IMR-90 (cell line): ENCODE results near the gene FBXW11. TPM values are rescaled to one million over a fixed set of nuclear protein-coding genes. Genes with fewer than 3 reads are reported as not detected.

Experiments used
- ATAC-seq: fragments of 200-7000 bp; cut with Tn5 transposase; 2 replicates; pipeline ENCODE4 v1.9.1; 2020; ENCODE audit warnings: low read depth, mild to moderate bottlenecking, moderate library complexity
- BruUV-seq: library from RNA; stranded (reverse); fragments of 400-500 nt; replicated peaks from 2 replicates; lab custom pipeline; 2021; lab: Mats Ljungman, UMichigan
- CTCF ChIA-PET: fragments of 300-600 bp; formaldehyde crosslinking; extraction: SDS; loops from one replicate; lab custom pipeline; 2021; ENCODE audit warnings: antibody characterized with exemption; lab: Yijun Ruan, JAX
- POLR2A ChIA-PET: fragments of 300-600 bp; sonication (Branson Sonifier 250); formaldehyde crosslinking; loops from one replicate; lab custom pipeline; 2022; ENCODE audit warnings: antibody characterized with exemption; ENCODE audit not compliant: unreplicated experiment; lab: Charles Lee
- DNase-seq: peaks from one replicate; pipeline ENCODE4 v3.0.0; 2013
- H2AFZ ChIP-seq: replicated peaks from 2 replicates; pipeline ENCODE3; 2013; ENCODE audit warnings: low read length, mild to moderate bottlenecking; ENCODE audit not compliant: poor library complexity
- H2AK5ac ChIP-seq: 2 replicates; pipeline ENCODE4 v1.6.1; 2013; ENCODE audit warnings: low read depth, low read length, inconsistent platforms
- H2AK9ac ChIP-seq: replicated peaks from 2 replicates; pipeline ENCODE3; 2013; ENCODE audit warnings: mild to moderate bottlenecking, low read depth, low read length, moderate library complexity; ENCODE audit not compliant: poor library complexity
- H2BK120ac ChIP-seq: 2 replicates; pipeline ENCODE4 v1.6.1; 2013; ENCODE audit warnings: low read depth, low read length, inconsistent platforms
- H2BK15ac ChIP-seq: 3 replicates; pipeline ENCODE4 v1.6.1; 2013; ENCODE audit warnings: low read depth, low read length, inconsistent platforms
- H2BK20ac ChIP-seq: 2 replicates; pipeline ENCODE4 v1.6.1; 2013; ENCODE audit warnings: low read depth, mild to moderate bottlenecking, inconsistent platforms, low read length, moderate library complexity
- H2BK5ac ChIP-seq: 2 replicates; pipeline ENCODE4 v1.6.1; 2013; ENCODE audit warnings: mild to moderate bottlenecking, low read depth, low read length, inconsistent platforms; ENCODE audit not compliant: poor library complexity, severe bottlenecking
- H3K14ac ChIP-seq: replicated peaks from 2 replicates; pipeline ENCODE4 v1.6.1; 2013; ENCODE audit warnings: low read depth, low read length, inconsistent platforms
- H3K18ac ChIP-seq: 2 replicates; pipeline ENCODE4 v1.6.1; 2013; ENCODE audit warnings: low read depth, low read length, control low read depth
- H3K23ac ChIP-seq: 2 replicates; pipeline ENCODE4 v1.6.1; 2013; ENCODE audit warnings: low read depth, low read length, inconsistent platforms
- H3K27ac ChIP-seq: 2 replicates; pipeline ENCODE4 v1.5.1; 2013; ENCODE audit warnings: mild to moderate bottlenecking, control low read depth, low read length; ENCODE audit not compliant: insufficient read depth
- H3K27me3 ChIP-seq: 2 replicates; pipeline ENCODE4 v1.6.1; 2013; ENCODE audit warnings: low read length; ENCODE audit not compliant: control insufficient read depth, insufficient read depth
- H3K36me3 ChIP-seq: 2 replicates; pipeline ENCODE4 v1.6.1; 2013; ENCODE audit warnings: low read length, mixed read lengths; ENCODE audit not compliant: control insufficient read depth, insufficient read depth
- H3K4ac ChIP-seq: 2 replicates; pipeline ENCODE4 v1.6.1; 2013; ENCODE audit warnings: low read depth, low read length, inconsistent platforms
- H3K4me1 ChIP-seq: 2 replicates; pipeline ENCODE4 v1.6.1; 2013; ENCODE audit warnings: low read length, mixed read lengths; ENCODE audit not compliant: control insufficient read depth, insufficient read depth
- H3K4me2 ChIP-seq: 2 replicates; pipeline ENCODE4 v1.6.1; 2013; ENCODE audit warnings: low read depth, mild to moderate bottlenecking, control low read depth, low read length, moderate library complexity
- H3K4me3 ChIP-seq: 2 replicates; pipeline ENCODE4 v1.5.1; 2013; ENCODE audit warnings: low read depth, mild to moderate bottlenecking, control low read depth, low read length, moderate library complexity; ENCODE audit not compliant: insufficient read depth
- H3K56ac ChIP-seq: 2 replicates; pipeline ENCODE4 v1.6.1; 2013; ENCODE audit warnings: low read length, inconsistent platforms; ENCODE audit not compliant: insufficient read depth; ENCODE audit errors: extremely low read depth
- H3K79me1 ChIP-seq, 2 experiments: 2 replicates each; pipeline ENCODE4 v1.6.1; 2013; ENCODE audit warnings: low read length in 2 of 2, inconsistent platforms in 1 of 2, low read depth in 1 of 2
- H3K9ac ChIP-seq: 2 replicates; pipeline ENCODE4 v1.6.1; 2013; ENCODE audit warnings: low read depth, low read length, control low read depth
- H3K9me1 ChIP-seq: 2 replicates; pipeline ENCODE4 v1.6.1; 2013; ENCODE audit warnings: low read length, inconsistent platforms; ENCODE audit not compliant: insufficient read depth
- H3K9me3 ChIP-seq: 2 replicates; pipeline ENCODE4 v1.6.1; 2013; ENCODE audit warnings: low read length; ENCODE audit not compliant: control insufficient read depth, insufficient read depth
- H4K20me1 ChIP-seq: 2 replicates; pipeline ENCODE4 v1.6.1; 2013; ENCODE audit warnings: low read length, inconsistent platforms; ENCODE audit not compliant: insufficient read depth
- H4K5ac ChIP-seq: 2 replicates; pipeline ENCODE4 v1.6.1; 2013; ENCODE audit warnings: mild to moderate bottlenecking, low read depth, low read length, control low read depth
- H4K8ac ChIP-seq, 2 experiments: 2 replicates each; pipeline ENCODE4 v1.6.1; 2013; ENCODE audit warnings: low read depth in 2 of 2, low read length in 2 of 2, control low read depth in 1 of 2, inconsistent platforms in 1 of 2
- H4K91ac ChIP-seq: 2 replicates; pipeline ENCODE4 v1.6.1; 2013; ENCODE audit warnings: low read depth, low read length, inconsistent platforms; ENCODE audit not compliant: insufficient read depth
- BHLHE40 ChIP-seq: fragments of 150-350 bp; IDR thresholded peaks from 2 replicates; pipeline ENCODE4 v1.6.1; 2016; ENCODE audit warnings: mild to moderate bottlenecking, low read depth, low read length
- CEBPB ChIP-seq: IDR thresholded peaks from 2 replicates; pipeline ENCODE4 v1.6.1; 2012; ENCODE audit warnings: low read depth, low read length, improper control_type of control experiment
- CHD1 ChIP-seq: IDR thresholded peaks from 2 replicates; pipeline ENCODE4 v1.6.1; 2012; ENCODE audit warnings: low read depth, low read length, improper control_type of control experiment
- CTCF ChIP-seq: conservative IDR thresholded peaks from 2 replicates; pipeline ENCODE4 v1.5.1; 2012; ENCODE audit warnings: mild to moderate bottlenecking, low read depth, low read length, improper control_type of control experiment
- ELK1 ChIP-seq: fragments of 150-350 bp; IDR thresholded peaks from 2 replicates; pipeline ENCODE4 v1.6.1; 2016; ENCODE audit warnings: low read depth, mild to moderate bottlenecking, low read length, moderate library complexity, borderline replicate concordance
- MAFK ChIP-seq: IDR thresholded peaks from 2 replicates; pipeline ENCODE4 v1.6.1; 2012; ENCODE audit warnings: low read depth, low read length, improper control_type of control experiment
- MAZ ChIP-seq: IDR thresholded peaks from 2 replicates; pipeline ENCODE4 v1.6.1; 2012; ENCODE audit warnings: low read depth, mild to moderate bottlenecking, low read length, improper control_type of control experiment, moderate library complexity, borderline replicate concordance
- MXI1 ChIP-seq: IDR thresholded peaks from 2 replicates; pipeline ENCODE4 v1.6.1; 2012; ENCODE audit warnings: low read depth, mild to moderate bottlenecking, low read length, moderate library complexity, borderline replicate concordance
- NFE2L2 ChIP-seq: fragments of 150-350 bp; IDR thresholded peaks from 2 replicates; pipeline ENCODE4 v1.6.1; 2016; ENCODE audit warnings: low read depth, mild to moderate bottlenecking, low read length
- POLR2A ChIP-seq: IDR thresholded peaks from 2 replicates; pipeline ENCODE4 v1.6.1; 2012; ENCODE audit warnings: mild to moderate bottlenecking, low read depth, low read length
- RAD21 ChIP-seq: IDR thresholded peaks from 2 replicates; pipeline ENCODE4 v1.6.1; 2012; ENCODE audit warnings: low read length, improper control_type of control experiment
- RCOR1 ChIP-seq: IDR thresholded peaks from 2 replicates; pipeline ENCODE4 v1.6.1; 2012; ENCODE audit warnings: mild to moderate bottlenecking, low read length, improper control_type of control experiment; ENCODE audit not compliant: insufficient replicate concordance
- RFX5 ChIP-seq: IDR thresholded peaks from 2 replicates; pipeline ENCODE4 v1.8.0; 2012; ENCODE audit warnings: low read depth, mild to moderate bottlenecking, low read length, moderate library complexity
- USF2 ChIP-seq: fragments of 150-350 bp; IDR thresholded peaks from 2 replicates; pipeline ENCODE4 v1.6.1; 2017; ENCODE audit warnings: mild to moderate bottlenecking, antibody characterized with exemption, low read length, low read depth
- WGBS, 2 experiments: methylation state at CpG; one replicate each; pipeline versions ENCODE4 v1.1.5 to v1.1.7; 2013; ENCODE audit warnings: missing lambda C conversion rate in 2 of 2; ENCODE audit not compliant: insufficient read length in 1 of 2; ENCODE audit errors: extremely low coverage in 2 of 2; 5-methylcytosine and 5-hydroxymethylcytosine counted together
- dilution Hi-C: fragments of 300-500 bp; cut with HindIII; formaldehyde crosslinking; loops from one replicate; pipeline ENCODE4 v1.14.3; 2018; ENCODE audit warnings: low sequenced_read_pairs; ENCODE audit not compliant: unreplicated experiment
- in situ Hi-C: fragments of 300-500 bp; cut with MboI; formaldehyde crosslinking; loops from 3 replicates; pipeline ENCODE4 v1.14.3; 2019; ENCODE audit warnings: low sequenced_read_pairs, inconsistent platforms, mixed read lengths
- intact Hi-C: fragments of 100-400 bp; cut with micrococcal nuclease; formaldehyde crosslinking; loops from 2 replicates; pipeline ENCODE4 v1.10.0; 2022
- polyA plus RNA-seq, 3 experiments: library from polyadenylated mRNA; depleted of rRNA; stranded (reverse); fragments of >200 nt; gene quantifications; 2 replicates each; pipeline ENCODE4 v1.2.3, GENCODE V29; 2012; ENCODE audit warnings: low replicate concordance in 1 of 3
- total RNA-seq: library from RNA; depleted of rRNA; stranded (reverse); fragments of >200 nt; gene quantifications from 2 replicates; pipeline ENCODE4 v1.2.3, GENCODE V29; 2012

Gene FBXW11
- total and polyA plus RNA-seq, 2 of the 4 experiments (the other 2 are of a cell fraction): 34.3 to 97.1 TPM

GRCh38 chr5:172051643-172052339 is 45.4 kb upstream of the FBXW11 start:
- Histone ChIP-seq H3K18ac (no peak overlapping the region), H2AK5ac (no peak overlapping the region), H3K23ac (no peak overlapping the region), H3K9me1 (peaks cover 4% of the 10 kb centered on the region; the same call in 1 of the 2 replicates), H4K91ac (no peak overlapping the region), H2BK15ac (no peak overlapping the region), H2BK5ac (no peak overlapping the region), H3K9ac (no peak overlapping the region), H3K9me3 (no peaks in the 10 kb centered on the region), H3K36me3 (peaks cover 45% of the 10 kb centered on the region), H3K4me1 (no peaks in the 10 kb centered on the region), H3K4me3 (no peak overlapping the region), H3K4ac (no peak overlapping the region), H2AFZ (no peak overlapping the region), H3K56ac (no peak overlapping the region), H2BK120ac (no peak overlapping the region), H4K5ac (no peak overlapping the region), H4K20me1 (no peaks in the 10 kb centered on the region), H3K4me2 (no peak overlapping the region), H3K79me1 (peaks cover 0 to 3% of the 10 kb centered on the region in 2 experiments; a peak in 2 of 4 replicates), H3K27ac (no peak overlapping the region), H3K14ac (no peak overlapping the region), H2AK9ac (no peak overlapping the region), H2BK20ac (no peak overlapping the region), H3K27me3 (no peaks in the 10 kb centered on the region), H4K8ac (no peak overlapping the region)
- dilution Hi-C loops: no loop called here
- DNase-seq (no peak), ATAC-seq (no peak)
- intact Hi-C loops: loop anchor here (2.0 to 5.0 kb wide), 2 partner anchors 137 to 231 kb away; partner anchors contain the start of genes STK10 and UBTD2
- in situ Hi-C loops: no loop called here
- ChIA-PET POLR2A (no interaction called here), CTCF (interaction anchor here (0.7 to 1.0 kb wide), 3 partner anchors 136 to 153 kb away, joined by 3 read pairs; partner anchors contain the start of gene STK10)
- no peak for TF ChIP-seq USF2
- TF ChIP-seq CTCF: no peak
- no peak for TF ChIP-seq MAFK
- no peak for TF ChIP-seq RCOR1
- no peak for TF ChIP-seq RFX5
- TF ChIP-seq CEBPB: no peak
- TF ChIP-seq POLR2A: no peak
- no peak for TF ChIP-seq MXI1
- TF ChIP-seq NFE2L2: no peak
- TF ChIP-seq MAZ: no peak
- TF ChIP-seq CHD1: no peak
- TF ChIP-seq ELK1: no peak
- TF ChIP-seq BHLHE40: no peak
- no peak for TF ChIP-seq RAD21
- BruUV-seq: no TSS peak
- WGBS, 2 experiments: 81% methylated on average over 6 of the region's 16 CpGs; no CpG with 5 or more reads in 1 of the 2 experiments
